Astrocyte of the cerebellum (primary cell): ENCODE data around the gene PCSK9.
A peak's percentile ranks its signal among the peaks of the same experiment; 100 is the strongest.

Experiments used
- DNase-seq: peaks from one replicate; pipeline ENCODE4 v3.0.0-alpha.2; 2011; ENCODE audit warnings: low read depth
- H3K4me3 ChIP-seq: 2 replicates; pipeline ENCODE4 v1.5.1; 2011; ENCODE audit warnings: mild to moderate bottlenecking, low read depth, low read length, moderate library complexity
- CTCF ChIP-seq: IDR thresholded peaks from 2 replicates; pipeline ENCODE4 v1.5.1; 2012; ENCODE audit warnings: low read length, low read depth, moderate library complexity, mild to moderate bottlenecking; ENCODE audit errors: missing control alignments
- in situ Hi-C: cut with HindIII; loops from 2 replicates; pipeline ENCODE4 v1.10.0; 2017; ENCODE audit warnings: low sequenced_read_pairs

PCSK9 gene

GRCh38 chr1:54995013-54995760, 44.2 kb upstream of the PCSK9 start:
- DNase-seq = no peak
- in situ Hi-C loops = no loop called here
- H3K4me3 ChIP-seq = no peak overlapping the region
- TF ChIP-seq CTCF = no peak

- no peak for TF ChIP-seq CTCF
- H3K4me3 ChIP-seq = no peak overlapping the region
- in situ Hi-C loops = no loop called here
- DNase-seq = no peak
Measured at GRCh38 chr1:54995835-54996234, 43.5 kb upstream of the PCSK9 start.

- in situ Hi-C loops = no loop called here
- peak overlapping the region; percentile 15 for H3K4me3 ChIP-seq
- peak; percentile 73 for TF ChIP-seq CTCF
- peak; percentile 38 for DNase-seq
Measured at GRCh38 chr1:54996359-54996868, 42.9 kb upstream of the PCSK9 start.

GRCh38 chr1:54996869-54997710, 42.3 kb upstream of the PCSK9 start:
- peak overlapping the region; percentile 15 for H3K4me3 ChIP-seq
- no peak for TF ChIP-seq CTCF
- no peak for DNase-seq
- in situ Hi-C loops = no loop called here

GRCh38 chr1:54997711-54997986, 41.7 kb upstream of the PCSK9 start:
- TF ChIP-seq CTCF = no peak
- in situ Hi-C loops = no loop called here
- H3K4me3 ChIP-seq = no peak overlapping the region
- DNase-seq = no peak

- no peak for DNase-seq
- H3K4me3 ChIP-seq = no peak overlapping the region
- no peak for TF ChIP-seq CTCF
- in situ Hi-C loops = no loop called here
Measured at GRCh38 chr1:54998100-54998499, 41.2 kb upstream of the PCSK9 start.
